DOHH2 (cell line): ENCODE data around the gene HTRA3.
"Not testable (repeated sequence)": the region's sequence is repeated elsewhere in the genome, so short reads cannot be mapped to it uniquely, and the experiment has no call there.

Experiments used
- EZH2phosphoT487 ChIP-seq: fragments of 200-600 bp; sonication (generic); IDR thresholded peaks from 2 replicates; pipeline ENCODE4 v1.6.1; 2017; ENCODE audit warnings: borderline replicate concordance, mild to moderate bottlenecking, antibody characterized with exemption, low read length, moderate library complexity, mixed read lengths
- TF ChIP-seq, protein P1 (sequence below): fragments of 200-600 bp; sonication (generic); IDR thresholded peaks from one replicate; pipeline ENCODE4 v1.5.1; 2014; ENCODE audit warnings: antibody characterized with exemption, mild to moderate bottlenecking, low read depth, low read length; ENCODE audit not compliant: poor library complexity, severe bottlenecking

DNA sequence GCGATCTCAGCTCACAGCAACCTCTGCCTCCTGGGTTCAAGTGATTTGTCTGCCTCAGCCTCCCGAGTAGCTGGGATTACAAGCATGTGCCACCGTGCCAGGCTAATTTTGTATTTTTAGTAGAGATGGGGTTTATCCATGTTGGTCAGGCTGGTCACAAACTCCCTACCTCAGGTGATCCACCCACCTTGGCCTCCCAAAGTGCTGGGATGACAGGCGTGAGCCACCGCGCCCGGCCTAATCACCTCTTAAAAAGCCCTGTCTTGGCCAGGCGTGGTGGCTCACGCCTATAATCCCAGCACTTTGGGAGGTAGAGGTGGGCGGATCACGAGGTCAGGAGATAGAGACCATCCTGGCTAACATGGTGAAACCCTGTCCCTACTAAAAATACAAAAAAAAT, 79.7 kb downstream of the HTRA3 start:
- TF ChIP-seq, protein P1, sequence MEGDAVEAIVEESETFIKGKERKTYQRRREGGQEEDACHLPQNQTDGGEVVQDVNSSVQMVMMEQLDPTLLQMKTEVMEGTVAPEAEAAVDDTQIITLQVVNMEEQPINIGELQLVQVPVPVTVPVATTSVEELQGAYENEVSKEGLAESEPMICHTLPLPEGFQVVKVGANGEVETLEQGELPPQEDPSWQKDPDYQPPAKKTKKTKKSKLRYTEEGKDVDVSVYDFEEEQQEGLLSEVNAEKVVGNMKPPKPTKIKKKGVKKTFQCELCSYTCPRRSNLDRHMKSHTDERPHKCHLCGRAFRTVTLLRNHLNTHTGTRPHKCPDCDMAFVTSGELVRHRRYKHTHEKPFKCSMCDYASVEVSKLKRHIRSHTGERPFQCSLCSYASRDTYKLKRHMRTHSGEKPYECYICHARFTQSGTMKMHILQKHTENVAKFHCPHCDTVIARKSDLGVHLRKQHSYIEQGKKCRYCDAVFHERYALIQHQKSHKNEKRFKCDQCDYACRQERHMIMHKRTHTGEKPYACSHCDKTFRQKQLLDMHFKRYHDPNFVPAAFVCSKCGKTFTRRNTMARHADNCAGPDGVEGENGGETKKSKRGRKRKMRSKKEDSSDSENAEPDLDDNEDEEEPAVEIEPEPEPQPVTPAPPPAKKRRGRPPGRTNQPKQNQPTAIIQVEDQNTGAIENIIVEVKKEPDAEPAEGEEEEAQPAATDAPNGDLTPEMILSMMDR = not testable (repeated sequence)
- TF ChIP-seq EZH2phosphoT487 = not testable (repeated sequence)
